Measurements from ENCODE around the gene TBX3. TPM values are rescaled to one million over a fixed set of nuclear protein-coding genes. Genes with fewer than 3 reads are reported as not detected.

Gene TBX3
- total RNA-seq, 2 experiments from 2014 or later: not detected

DNA sequence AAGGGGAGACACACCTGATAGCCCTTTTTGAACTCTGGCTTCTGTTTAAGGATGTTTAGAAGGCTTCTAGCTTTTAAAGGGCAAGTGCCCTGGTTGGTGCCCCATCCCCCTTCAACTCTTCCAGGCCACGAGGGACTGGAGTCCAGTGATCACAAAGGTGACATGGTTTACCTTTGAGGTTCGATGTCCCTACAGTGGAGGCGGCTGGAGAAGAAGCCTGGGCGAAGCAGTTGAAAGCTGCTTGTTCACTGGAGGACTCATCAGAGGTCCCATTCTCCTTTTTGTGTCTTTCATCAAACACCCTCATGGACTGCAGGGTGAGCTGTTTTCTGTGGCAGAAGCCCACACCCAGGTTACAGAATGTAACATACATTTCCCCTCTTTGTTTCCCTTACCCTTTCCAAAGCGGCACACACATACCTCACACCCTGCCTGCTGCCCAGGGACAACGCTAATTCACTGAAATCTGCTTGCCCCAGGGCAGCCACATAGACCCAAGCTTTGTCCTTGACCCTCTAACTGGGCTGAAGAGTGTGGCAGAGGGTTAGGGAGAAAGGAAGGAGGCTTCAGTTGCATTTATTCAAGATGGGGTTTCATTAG, 7.7 kb downstream of the TBX3 start:
- TF ChIP-seq CTCF (IDR thresholded peaks at IDR 0.05): no peak
- H3K4me3 Mint-ChIP-seq: no peak overlapping the region
- DNase-seq (no peak), ATAC-seq (no peak)
- peaks cover 70% of the 10 kb centered on the region for H3K27me3 Mint-ChIP-seq
- H3K9me3 Mint-ChIP-seq: peaks cover 3% of the 10 kb centered on the region
- no peaks in the 10 kb centered on the region for H3K4me1 Mint-ChIP-seq (ENCODE audit: low read depth)
- POLR2A ChIA-PET: no interaction called here
- CTCF ChIA-PET: no interaction called here
- H3K27ac Mint-ChIP-seq: no peak overlapping the region
- intact Hi-C loops (cut with micrococcal nuclease): no loop called here
- H3K36me3 Mint-ChIP-seq (ENCODE audit: low read depth): no peaks in the 10 kb centered on the region

- H3K27ac Mint-ChIP-seq: no peak overlapping the region
- H3K4me3 Mint-ChIP-seq: no peak overlapping the region
- peaks cover under 1% of the 10 kb centered on the region for H3K9me3 Mint-ChIP-seq
- no peak for TF ChIP-seq CTCF (IDR thresholded peaks at IDR 0.05)
- POLR2A ChIA-PET: no interaction called here
- no peak for ATAC-seq
- CTCF ChIA-PET: no interaction called here
- no peaks in the 10 kb centered on the region for H3K36me3 Mint-ChIP-seq (ENCODE audit: low read depth)
- intact Hi-C loops (cut with micrococcal nuclease): no loop called here
- no peak for DNase-seq
- peaks cover 66% of the 10 kb centered on the region for H3K27me3 Mint-ChIP-seq
- no peaks in the 10 kb centered on the region for H3K4me1 Mint-ChIP-seq (ENCODE audit: low read depth)
These were observed 9.5 kb downstream of the TBX3 start for GRCh38 chr12:114674251-114675047.

- Mint-ChIP-seq H3K4me1 (ENCODE audit: low read depth) (no peaks in the 10 kb centered on the region), H3K27me3 (peaks cover 64% of the 10 kb centered on the region), H3K4me3 (no peak overlapping the region), H3K36me3 (ENCODE audit: low read depth) (no peaks in the 10 kb centered on the region), H3K9me3 (no peaks in the 10 kb centered on the region), H3K27ac (no peak overlapping the region)
- ATAC-seq (no peak), DNase-seq (no peak)
- no peak for TF ChIP-seq CTCF (IDR thresholded peaks at IDR 0.05)
- intact Hi-C loops (cut with micrococcal nuclease): no loop called here
- POLR2A ChIA-PET: no interaction called here
- CTCF ChIA-PET: no interaction called here
These were observed 10.1 kb downstream of the TBX3 start for GRCh38 chr12:114673901-114674250.

DNA sequence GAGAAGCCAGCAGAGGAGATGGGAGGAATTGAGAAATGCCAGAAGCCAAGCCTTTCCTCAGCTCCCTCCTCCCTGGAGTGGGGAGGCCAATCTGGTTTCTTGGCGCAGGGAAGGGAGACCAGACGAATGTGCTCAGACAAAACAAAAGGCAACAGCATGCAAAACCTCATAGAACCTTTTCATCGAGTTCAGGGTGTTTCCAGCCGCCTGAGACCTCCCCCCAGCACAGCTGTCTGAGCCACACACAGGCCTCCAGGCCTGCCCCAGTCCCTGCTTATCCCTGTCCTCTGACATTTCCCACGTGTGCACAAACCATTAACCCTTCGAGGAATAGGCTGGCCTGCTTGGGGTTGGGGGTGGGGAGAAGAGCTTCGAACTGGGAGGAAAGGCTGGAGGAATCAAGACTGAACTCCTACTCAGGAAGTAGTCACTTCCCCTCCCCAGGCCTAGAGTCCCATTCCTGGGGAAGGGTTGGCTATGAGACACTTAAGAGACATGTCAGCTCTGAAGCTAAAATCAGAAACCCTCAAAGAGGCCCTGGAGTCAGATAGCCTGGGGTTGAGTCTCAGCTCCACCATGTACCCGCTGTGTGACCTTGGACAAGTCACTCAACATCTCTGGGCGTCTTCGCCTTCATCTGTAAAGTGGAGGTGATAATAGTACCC, 10.7 kb downstream of the TBX3 start:
- no peak for TF ChIP-seq CTCF (IDR thresholded peaks at IDR 0.05)
- Mint-ChIP-seq H3K9me3 (no peaks in the 10 kb centered on the region), H3K36me3 (ENCODE audit: low read depth) (no peaks in the 10 kb centered on the region), H3K4me1 (ENCODE audit: low read depth) (no peaks in the 10 kb centered on the region), H3K27ac (no peak overlapping the region), H3K4me3 (no peak overlapping the region), H3K27me3 (peaks cover 63% of the 10 kb centered on the region)
- ChIA-PET POLR2A (no interaction called here), CTCF (no interaction called here)
- DNase-seq (no peak), ATAC-seq (no peak)
- intact Hi-C loops (cut with micrococcal nuclease): no loop called here

DNA sequence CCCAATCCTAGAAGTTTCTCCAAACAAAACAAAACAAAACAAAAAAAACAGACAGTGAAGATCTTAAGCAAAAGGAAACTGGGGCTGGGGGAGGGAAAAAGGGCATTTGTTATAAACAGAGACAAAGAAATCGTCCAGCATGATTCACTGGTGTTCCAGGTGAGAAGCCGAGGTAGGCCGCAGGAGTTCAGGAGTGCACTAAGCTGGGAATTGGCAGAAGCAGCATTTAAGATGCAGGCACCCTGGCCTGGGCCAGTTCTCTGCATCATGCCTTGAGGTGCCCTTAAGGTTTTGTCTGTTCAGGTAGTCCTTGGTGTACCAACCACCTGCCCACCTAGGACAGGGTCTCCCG, 11.2 kb downstream of the TBX3 start:
- intact Hi-C loops (cut with micrococcal nuclease): no loop called here
- POLR2A ChIA-PET: no interaction called here
- H3K27ac Mint-ChIP-seq: no peak overlapping the region
- H3K27me3 Mint-ChIP-seq: peaks cover 67% of the 10 kb centered on the region
- no peaks in the 10 kb centered on the region for H3K36me3 Mint-ChIP-seq (ENCODE audit: low read depth)
- ATAC-seq (no peak), DNase-seq (no peak)
- CTCF ChIA-PET: no interaction called here
- no peaks in the 10 kb centered on the region for H3K9me3 Mint-ChIP-seq
- no peak overlapping the region for H3K4me3 Mint-ChIP-seq
- H3K4me1 Mint-ChIP-seq (ENCODE audit: low read depth): no peaks in the 10 kb centered on the region
- TF ChIP-seq CTCF (IDR thresholded peaks at IDR 0.05): no peak

All from activated CD8-positive, alpha-beta T cell treated with anti-CD3 and anti-CD28 coated beads for 36 hours (primary cell).